Mucosa of gallbladder (tissue), 1 donor: ENCODE results near the gene TMEM170B. TPM values are rescaled to one million over a fixed set of nuclear protein-coding genes. Genes with fewer than 3 reads are reported as not detected.

Source experiments
- DNase-seq: peaks from one replicate; pipeline ENCODE4 v3.0.0-alpha.2; 2020; ENCODE audit warnings: low spot score
- total RNA-seq: library from RNA; stranded (reverse); gene quantifications from one replicate; pipeline ENCODE4 v1.2.1, GENCODE V29; 2021
- donor health status: DM: no; HTN: no; CAD: no.

TMEM170B gene
- total RNA-seq, 1 donor from 2014 or later, result 4.5 TPM

GRCh38 chr6:11614534-11615213, 77.1 kb downstream of the TMEM170B start:
- no peak for DNase-seq

DNA sequence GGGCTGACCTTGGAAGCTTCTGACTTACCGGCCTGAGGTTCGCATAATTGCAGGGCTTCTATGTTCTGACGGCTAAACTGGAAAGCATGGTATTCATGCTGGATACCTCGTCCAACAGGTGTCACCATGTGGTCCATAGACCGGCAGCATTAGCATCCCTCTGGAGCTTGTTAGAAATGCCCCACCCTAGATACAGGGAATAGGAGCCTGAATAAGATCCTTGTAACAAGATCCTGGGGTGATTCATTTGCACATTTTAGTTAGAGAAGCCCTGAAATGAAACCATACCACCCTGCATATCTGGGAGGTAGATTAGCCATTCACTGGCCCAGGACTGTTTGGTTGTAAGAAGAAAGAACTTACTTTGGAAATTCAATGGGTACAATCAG, 77.7 kb downstream of the TMEM170B start:
- DNase-seq, result no peak

DNA sequence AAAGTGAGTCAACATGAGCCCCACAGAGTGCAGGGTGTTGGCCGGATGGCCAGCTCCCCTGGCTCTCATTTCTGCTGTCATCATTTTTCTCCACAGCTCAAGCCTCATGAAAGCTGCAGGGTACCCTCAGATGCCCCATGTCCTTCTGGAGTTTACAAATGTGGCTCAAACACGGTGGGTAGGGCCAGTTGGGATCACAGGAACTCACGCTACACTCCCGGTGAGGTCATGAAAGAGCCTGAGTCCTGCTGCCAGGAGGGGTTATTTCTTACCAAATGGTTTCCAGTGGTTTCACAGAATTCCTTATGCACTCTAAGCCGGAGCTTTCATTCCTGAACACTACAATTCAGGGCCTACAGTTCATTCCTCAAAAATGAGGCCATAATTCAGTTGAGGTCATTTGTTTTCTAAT, 78.7 kb downstream of the TMEM170B start:
- no peak for DNase-seq

DNA sequence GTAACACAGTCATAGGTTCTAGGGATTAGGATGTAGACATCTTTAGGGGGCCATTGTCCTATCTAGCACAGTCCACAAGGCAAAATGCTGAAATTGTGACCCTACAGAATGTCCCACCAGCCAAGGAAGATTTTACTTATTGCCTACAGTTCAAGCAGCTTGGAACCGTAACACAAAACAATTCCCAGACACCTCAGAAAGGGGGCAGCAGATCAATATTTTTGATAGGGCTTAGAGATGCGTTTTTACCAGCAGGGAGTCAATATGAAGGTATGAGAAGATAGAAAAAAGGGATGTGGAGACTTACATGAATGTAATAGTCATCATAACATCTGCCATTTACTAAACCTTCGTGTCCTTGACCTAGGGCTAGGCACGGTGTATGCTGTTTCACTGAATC, 81.0 kb downstream of the TMEM170B start:
- DNase-seq, result no peak

DNA sequence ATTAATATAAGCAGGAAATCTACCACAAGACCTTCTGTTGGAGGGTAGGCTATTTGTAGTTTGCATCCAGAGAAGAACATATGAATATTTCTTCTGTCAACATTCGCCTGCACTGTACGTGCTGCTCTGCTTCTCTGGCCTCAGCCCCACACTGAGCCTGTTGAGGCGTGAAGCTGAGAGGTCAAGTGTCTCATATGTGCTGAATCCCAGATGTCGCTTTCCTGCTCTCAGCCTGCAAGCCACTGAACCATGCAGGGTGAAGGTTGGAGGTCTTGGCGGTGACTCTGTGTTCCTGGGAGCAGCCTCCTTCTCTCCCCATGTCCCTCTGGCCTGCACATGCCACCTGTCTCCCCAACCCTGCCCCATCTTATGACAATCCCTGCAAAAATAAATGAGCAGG, 83.6 kb downstream of the TMEM170B start:
- no peak for DNase-seq

DNA sequence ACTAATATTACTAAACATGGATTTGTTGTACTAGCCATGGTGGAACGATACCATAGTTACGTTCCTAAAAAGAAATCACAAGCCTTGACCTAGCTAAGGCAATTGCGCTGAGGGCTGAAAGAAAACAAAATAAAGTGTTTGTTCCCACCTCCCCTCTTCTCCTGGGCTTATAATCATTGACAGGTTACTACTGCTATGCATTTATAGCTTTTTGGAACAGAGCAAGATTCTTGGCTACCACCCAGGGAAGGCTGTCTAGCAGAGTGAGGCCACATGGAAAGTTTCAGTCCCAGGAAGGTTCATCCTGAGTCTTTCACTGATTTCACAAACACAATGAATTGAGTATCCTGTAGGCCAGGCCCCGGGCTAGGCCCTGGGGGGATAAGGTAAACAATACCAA, 84.6 kb downstream of the TMEM170B start:
- no peak for DNase-seq

DNA sequence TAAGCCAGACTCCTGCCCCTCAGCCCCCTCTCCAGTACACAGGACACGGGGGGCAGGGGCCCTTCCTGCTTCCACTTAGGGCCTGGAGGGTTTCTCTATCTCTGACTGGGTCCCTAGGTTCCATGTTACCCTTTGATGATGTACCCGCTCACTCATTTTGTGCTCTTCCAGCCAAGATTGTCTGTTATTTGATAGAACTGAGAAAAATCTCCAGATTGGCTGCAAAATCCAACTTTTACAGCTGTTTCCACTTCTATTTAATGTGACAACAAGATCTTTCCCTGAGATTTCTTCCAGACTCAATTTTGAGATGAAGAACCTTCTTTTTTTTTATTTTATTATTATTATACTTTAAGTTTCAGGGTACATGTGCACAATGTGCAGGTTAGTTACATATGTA, 85.7 kb downstream of the TMEM170B start:
- no peak for DNase-seq

DNA sequence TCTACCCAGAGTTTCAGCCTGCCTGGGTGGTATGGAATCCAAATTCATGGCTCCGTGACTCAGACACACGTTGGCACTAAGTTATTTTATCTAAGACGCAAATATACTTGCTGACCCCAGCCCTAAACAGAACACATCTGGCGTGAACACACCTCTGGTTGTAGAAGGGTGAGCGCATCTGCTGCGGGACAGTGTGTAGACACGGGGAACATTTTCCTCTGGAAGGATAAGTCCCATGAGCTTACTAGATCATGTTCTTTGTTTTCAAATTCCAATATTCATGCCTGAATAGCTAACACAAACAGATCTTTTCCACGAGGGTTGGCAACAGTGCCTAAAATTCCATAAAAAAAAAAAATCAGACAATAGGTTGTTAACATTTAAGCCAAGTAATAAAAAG, 87.8 kb downstream of the TMEM170B start:
- no peak for DNase-seq

DNA sequence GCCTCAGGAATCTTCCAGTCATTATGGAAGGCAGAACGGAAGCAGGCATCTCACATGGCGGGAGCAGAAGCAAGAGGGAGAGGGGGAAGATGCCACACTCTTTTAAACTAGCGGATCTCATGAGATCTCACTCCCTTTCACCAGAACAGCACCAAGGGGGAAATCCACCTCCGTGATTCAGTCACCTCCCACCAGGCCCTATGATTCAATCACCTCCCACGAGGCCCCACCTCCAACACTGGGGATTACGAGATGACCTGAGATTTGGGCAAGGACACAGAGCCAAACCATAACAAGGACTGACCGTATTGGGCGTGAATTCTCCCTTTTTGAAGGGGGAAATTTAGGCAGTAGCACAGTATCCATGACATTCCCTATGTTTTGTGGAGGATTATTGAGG, 88.8 kb downstream of the TMEM170B start:
- no peak for DNase-seq

GRCh38 chr6:11628562-11628961, 91.0 kb downstream of the TMEM170B start:
- no peak for DNase-seq

- DNase-seq, result no peak
Measured at GRCh38 chr6:11631008-11631407, 93.5 kb downstream of the TMEM170B start.

- no peak for DNase-seq
Measured at GRCh38 chr6:11631539-11631938, 94.0 kb downstream of the TMEM170B start.

- DNase-seq, result peak; percentile 72
Measured at GRCh38 chr6:11632231-11632630, 94.7 kb downstream of the TMEM170B start.

DNA sequence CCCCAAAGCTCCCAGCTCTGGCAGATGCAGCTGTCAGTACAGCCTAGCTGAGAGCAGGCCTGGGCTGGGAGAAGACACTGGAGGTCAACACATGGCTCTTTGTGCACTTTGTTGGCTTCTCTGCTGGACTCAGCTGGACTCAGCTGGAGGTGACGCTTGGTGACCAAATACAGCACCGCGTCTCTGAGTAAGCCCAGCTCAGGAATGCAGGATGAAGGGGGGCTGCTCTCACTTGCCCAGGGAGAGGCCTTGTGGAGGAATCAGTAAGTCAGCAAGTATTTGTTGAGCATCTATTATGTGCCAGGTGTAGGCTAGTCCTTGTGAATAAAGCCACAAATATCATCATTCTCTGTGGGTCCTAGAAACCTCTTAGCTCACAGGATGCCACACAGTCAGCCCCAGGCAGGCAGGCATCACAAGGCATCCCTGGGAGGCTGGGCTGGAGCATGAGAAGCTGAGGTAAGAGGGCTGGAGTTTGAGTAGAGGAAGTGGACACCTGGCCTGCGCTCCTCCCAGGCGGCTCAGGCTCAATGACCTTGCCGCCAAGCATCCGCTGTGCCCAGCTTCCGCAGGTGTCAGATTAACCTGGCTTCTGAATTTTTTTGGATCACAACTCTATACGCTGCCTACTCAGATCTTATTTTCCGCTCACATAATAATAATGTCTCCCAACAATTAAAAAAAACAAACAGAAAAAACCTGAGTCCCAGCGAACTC, 95.4 kb downstream of the TMEM170B start:
- no peak for DNase-seq

Other genes with a start within 250 kb of the TMEM170B start
- 0.69 TPM for gene ADTRP, start 241.1 kb downstream of the TMEM170B start, total RNA-seq